ENCODE measurements around the gene GPR173. TPM values are rescaled to one million over a fixed set of nuclear protein-coding genes. Genes with fewer than 3 reads are reported as not detected.

GPR173 gene
- total RNA-seq, 4 donors from 2014 or later: 0.21 to 2.3 (median 0.72) TPM

DNA sequence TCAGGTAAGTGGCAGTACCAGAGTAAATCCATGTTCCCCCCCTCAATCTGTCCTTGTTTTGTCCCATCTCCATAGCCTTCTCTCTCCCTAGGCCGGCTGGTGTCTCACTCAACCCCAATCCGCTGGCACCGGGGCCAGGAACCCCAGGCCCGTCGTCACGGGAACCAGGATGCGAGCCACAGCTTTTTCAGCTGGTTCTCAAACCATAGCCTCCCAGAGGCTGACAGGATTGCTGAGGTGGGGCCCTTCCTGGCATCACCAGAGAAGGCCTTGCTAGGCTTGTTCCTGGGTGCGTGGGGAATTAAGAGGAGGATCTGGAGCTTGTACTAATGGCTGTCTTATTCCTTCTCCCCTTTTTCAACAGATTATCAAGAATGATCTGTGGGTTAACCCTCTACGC lies 36.3 kb downstream of the GPR173 start:
- 83% methylated on average over 9 of the region's 9 CpGs for WGBS
- Histone ChIP-seq H3K27ac (no peak overlapping the region), H3K27me3 (no peaks in the 10 kb centered on the region), H3K4me1 (peaks cover 36% of the 10 kb centered on the region), H3K4me3 (peak overlapping the region; percentile 77), H3K36me3 (peaks cover 15% of the 10 kb centered on the region), H3K9me3 (no peaks in the 10 kb centered on the region)
- DNase-seq (ENCODE audit: low spot score in 2 of 2): no peak
- TF ChIP-seq POLR2A (IDR thresholded peaks at IDR 0.05) (no peak), EP300 (IDR thresholded peaks at IDR 0.05) (no peak), POLR2AphosphoS5 (IDR thresholded peaks at IDR 0.05) (no peak)
- TF ChIP-seq, protein P1, sequence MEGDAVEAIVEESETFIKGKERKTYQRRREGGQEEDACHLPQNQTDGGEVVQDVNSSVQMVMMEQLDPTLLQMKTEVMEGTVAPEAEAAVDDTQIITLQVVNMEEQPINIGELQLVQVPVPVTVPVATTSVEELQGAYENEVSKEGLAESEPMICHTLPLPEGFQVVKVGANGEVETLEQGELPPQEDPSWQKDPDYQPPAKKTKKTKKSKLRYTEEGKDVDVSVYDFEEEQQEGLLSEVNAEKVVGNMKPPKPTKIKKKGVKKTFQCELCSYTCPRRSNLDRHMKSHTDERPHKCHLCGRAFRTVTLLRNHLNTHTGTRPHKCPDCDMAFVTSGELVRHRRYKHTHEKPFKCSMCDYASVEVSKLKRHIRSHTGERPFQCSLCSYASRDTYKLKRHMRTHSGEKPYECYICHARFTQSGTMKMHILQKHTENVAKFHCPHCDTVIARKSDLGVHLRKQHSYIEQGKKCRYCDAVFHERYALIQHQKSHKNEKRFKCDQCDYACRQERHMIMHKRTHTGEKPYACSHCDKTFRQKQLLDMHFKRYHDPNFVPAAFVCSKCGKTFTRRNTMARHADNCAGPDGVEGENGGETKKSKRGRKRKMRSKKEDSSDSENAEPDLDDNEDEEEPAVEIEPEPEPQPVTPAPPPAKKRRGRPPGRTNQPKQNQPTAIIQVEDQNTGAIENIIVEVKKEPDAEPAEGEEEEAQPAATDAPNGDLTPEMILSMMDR (IDR thresholded peaks at IDR 0.05): no peak

GRCh38 chrX:53085661-53086229 lies 37.2 kb downstream of the GPR173 start:
- Histone ChIP-seq H3K27ac (peak overlapping the region; percentile 34), H3K27me3 (no peaks in the 10 kb centered on the region), H3K4me3 (peak overlapping the region; percentile 12), H3K4me1 (peaks cover 36% of the 10 kb centered on the region), H3K9me3 (no peaks in the 10 kb centered on the region), H3K36me3 (peaks cover 15% of the 10 kb centered on the region)
- no peak for DNase-seq (ENCODE audit: low spot score in 2 of 2)
- WGBS: 82% methylated on average over 17 of the region's 17 CpGs
- TF ChIP-seq POLR2AphosphoS5 (IDR thresholded peaks at IDR 0.05) (no peak), POLR2A (IDR thresholded peaks at IDR 0.05) (no peak), EP300 (IDR thresholded peaks at IDR 0.05) (no peak)
- TF ChIP-seq, protein P1 (IDR thresholded peaks at IDR 0.05): no peak

DNA sequence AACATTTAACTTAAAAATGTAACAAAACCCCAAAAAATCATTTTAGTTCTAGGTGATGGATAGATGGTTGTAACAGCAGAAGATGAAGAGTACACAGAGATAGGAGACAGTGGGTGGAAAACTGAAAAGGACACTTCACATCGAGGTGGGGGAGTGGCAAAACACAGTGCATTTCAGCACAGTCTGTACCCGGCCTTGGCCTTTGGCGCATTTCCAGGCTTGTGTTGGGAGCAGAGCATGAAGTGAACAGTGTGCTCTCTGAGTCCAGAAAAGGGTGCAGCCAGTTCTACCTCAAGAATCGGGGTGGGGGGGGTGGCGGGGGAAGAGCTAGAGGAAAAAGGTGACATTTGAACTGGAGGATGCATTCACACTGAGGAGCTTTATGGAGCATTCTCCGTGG lies 37.9 kb downstream of the GPR173 start:
- 42% methylated on average over 6 of the region's 6 CpGs for WGBS
- TF ChIP-seq POLR2AphosphoS5 (IDR thresholded peaks at IDR 0.05) (no peak), POLR2A (IDR thresholded peaks at IDR 0.05) (no peak), EP300 (IDR thresholded peaks at IDR 0.05) (no peak)
- TF ChIP-seq, protein P1 (IDR thresholded peaks at IDR 0.05): no peak
- no peak for DNase-seq (ENCODE audit: low spot score in 2 of 2)
- H3K4me1 ChIP-seq: peaks cover 36% of the 10 kb centered on the region
- H3K27ac ChIP-seq: peak overlapping the region; percentile 51
- no peaks in the 10 kb centered on the region for H3K9me3 ChIP-seq
- no peaks in the 10 kb centered on the region for H3K27me3 ChIP-seq
- peaks cover 15% of the 10 kb centered on the region for H3K36me3 ChIP-seq
- H3K4me3 ChIP-seq: peak overlapping the region; percentile 12

GRCh38 chrX:53087388-53087831 lies 38.8 kb downstream of the GPR173 start:
- H3K36me3 ChIP-seq: peaks cover 15% of the 10 kb centered on the region
- no peaks in the 10 kb centered on the region for H3K27me3 ChIP-seq
- H3K4me3 ChIP-seq: peak overlapping the region; percentile 42
- 71% methylated on average over 3 of the region's 3 CpGs for WGBS
- no peak for TF ChIP-seq POLR2A (IDR thresholded peaks at IDR 0.05)
- TF ChIP-seq, protein P1 (IDR thresholded peaks at IDR 0.05): no peak
- H3K27ac ChIP-seq: peak overlapping the region; percentile 51
- H3K9me3 ChIP-seq: no peaks in the 10 kb centered on the region
- DNase-seq (ENCODE audit: low spot score in 2 of 2): no peak
- H3K4me1 ChIP-seq: peaks cover 36% of the 10 kb centered on the region

- WGBS: 46% methylated on average over 51 of the region's 51 CpGs
- DNase-seq (ENCODE audit: low spot score in 2 of 2): peak; percentile 88
Observed at GRCh38 chrX:53088136-53088974, 39.8 kb downstream of the GPR173 start.

More at GRCh38 chrX:53088136-53088974, 39.8 kb downstream of the GPR173 start:
- Histone ChIP-seq H3K27ac (peak overlapping the region; percentile 92), H3K27me3 (no peaks in the 10 kb centered on the region), H3K4me1 (peaks cover 34% of the 10 kb centered on the region), H3K9me3 (no peaks in the 10 kb centered on the region), H3K36me3 (peaks cover 15% of the 10 kb centered on the region), H3K4me3 (peak overlapping the region; percentile 42)
- no peak for TF ChIP-seq EP300 (IDR thresholded peaks at IDR 0.05)
- no peak for TF ChIP-seq POLR2A (IDR thresholded peaks at IDR 0.05)
- TF ChIP-seq, protein P1 (IDR thresholded peaks at IDR 0.05): no peak
- TF ChIP-seq POLR2AphosphoS5 (IDR thresholded peaks at IDR 0.05): no peak
